DMS153 (cell line): ENCODE results near the gene ZNF407.

Experiments used
- DNase-seq: peaks from one replicate; lab custom pipeline; 2025; lab: John Stamatoyannopoulos, UW

The ZNF407 gene

GRCh38 chr18:74929110-74929509, 331.4 kb downstream of the ZNF407 start:
- DNase-seq, result no peak

GRCh38 chr18:74930616-74931015, 332.9 kb downstream of the ZNF407 start:
- no peak for DNase-seq

GRCh38 chr18:74933930-74934329, 336.3 kb downstream of the ZNF407 start:
- no peak for DNase-seq

GRCh38 chr18:74935434-74935833, 337.8 kb downstream of the ZNF407 start:
- DNase-seq, result no peak

GRCh38 chr18:74936343-74936742, 338.7 kb downstream of the ZNF407 start:
- DNase-seq, result no peak

GRCh38 chr18:74937291-74937690, 339.6 kb downstream of the ZNF407 start:
- no peak for DNase-seq

- DNase-seq, result no peak
Measured at GRCh38 chr18:74940856-74941255, 343.2 kb downstream of the ZNF407 start.

- no peak for DNase-seq
Measured at GRCh38 chr18:74942319-74942910, 344.7 kb downstream of the ZNF407 start.

GRCh38 chr18:74944676-74945075, 347.0 kb downstream of the ZNF407 start:
- no peak for DNase-seq

GRCh38 chr18:74945774-74946545, 348.3 kb downstream of the ZNF407 start:
- no peak for DNase-seq

GRCh38 chr18:74946646-74947375, 349.1 kb downstream of the ZNF407 start:
- no peak for DNase-seq

GRCh38 chr18:74947417-74947816, 349.7 kb downstream of the ZNF407 start:
- no peak for DNase-seq

- DNase-seq, result no peak
Measured at GRCh38 chr18:74947875-74948274, 350.2 kb downstream of the ZNF407 start.

GRCh38 chr18:74949611-74950010, 351.9 kb downstream of the ZNF407 start:
- no peak for DNase-seq

- DNase-seq, result no peak
Measured at GRCh38 chr18:74950479-74950878, 352.8 kb downstream of the ZNF407 start.

GRCh38 chr18:74951165-74951760, 353.6 kb downstream of the ZNF407 start:
- peak; percentile 68 for DNase-seq

- DNase-seq, result peak; percentile 57
Measured at GRCh38 chr18:74957588-74958224, 360.0 kb downstream of the ZNF407 start.

- no peak for DNase-seq
Measured at GRCh38 chr18:74959216-74959615, 361.5 kb downstream of the ZNF407 start.

- DNase-seq, result no peak
Measured at GRCh38 chr18:74961596-74961995, 363.9 kb downstream of the ZNF407 start.

GRCh38 chr18:74963820-74964446, 366.3 kb downstream of the ZNF407 start:
- peak; percentile 82 for DNase-seq

- no peak for DNase-seq
Measured at GRCh38 chr18:74965682-74966081, 368.0 kb downstream of the ZNF407 start.

GRCh38 chr18:74967438-74967837, 369.8 kb downstream of the ZNF407 start:
- DNase-seq, result no peak
